Gastroesophageal sphincter (tissue), 3 donors: ENCODE measurements around the gene DCTN2.

Experiments
- EP300 ChIP-seq: sonication (generic); formaldehyde crosslinking; IDR thresholded peaks from one replicate; pipeline ENCODE4 v1.6.1; 2017; ENCODE audit warnings: antibody characterized with exemption, mild to moderate bottlenecking
- POLR2A ChIP-seq, 2 donors: fragments of 450-650 bp; IDR thresholded peaks; one replicate each; pipeline ENCODE4 v1.6.1; 2017; ENCODE audit warnings: antibody characterized with exemption in 2 of 2, mild to moderate bottlenecking in 2 of 2, moderate library complexity in 1 of 2
- POLR2AphosphoS5 ChIP-seq: sonication (generic); formaldehyde crosslinking; IDR thresholded peaks from one replicate; pipeline ENCODE4 v1.6.1; 2017; ENCODE audit warnings: antibody characterized with exemption
- TF ChIP-seq, protein P1 (sequence below), 4 experiments: fragments of 200-600 bp in 2 of 4; fragments of 450-650 bp in 2 of 4; sonication (generic) in 1 of 4; IDR thresholded peaks; one replicate each; pipeline ENCODE4 v1.5.1; 2017 to 2019; ENCODE audit warnings: antibody characterized with exemption in 4 of 4, mild to moderate bottlenecking in 2 of 4, moderate library complexity in 2 of 4

GRCh38 chr12:57560516-57560915, 13.5 kb upstream of the DCTN2 start:
- TF ChIP-seq POLR2A (IDR thresholded peaks at IDR 0.05), result no peak
- TF ChIP-seq, protein P1, sequence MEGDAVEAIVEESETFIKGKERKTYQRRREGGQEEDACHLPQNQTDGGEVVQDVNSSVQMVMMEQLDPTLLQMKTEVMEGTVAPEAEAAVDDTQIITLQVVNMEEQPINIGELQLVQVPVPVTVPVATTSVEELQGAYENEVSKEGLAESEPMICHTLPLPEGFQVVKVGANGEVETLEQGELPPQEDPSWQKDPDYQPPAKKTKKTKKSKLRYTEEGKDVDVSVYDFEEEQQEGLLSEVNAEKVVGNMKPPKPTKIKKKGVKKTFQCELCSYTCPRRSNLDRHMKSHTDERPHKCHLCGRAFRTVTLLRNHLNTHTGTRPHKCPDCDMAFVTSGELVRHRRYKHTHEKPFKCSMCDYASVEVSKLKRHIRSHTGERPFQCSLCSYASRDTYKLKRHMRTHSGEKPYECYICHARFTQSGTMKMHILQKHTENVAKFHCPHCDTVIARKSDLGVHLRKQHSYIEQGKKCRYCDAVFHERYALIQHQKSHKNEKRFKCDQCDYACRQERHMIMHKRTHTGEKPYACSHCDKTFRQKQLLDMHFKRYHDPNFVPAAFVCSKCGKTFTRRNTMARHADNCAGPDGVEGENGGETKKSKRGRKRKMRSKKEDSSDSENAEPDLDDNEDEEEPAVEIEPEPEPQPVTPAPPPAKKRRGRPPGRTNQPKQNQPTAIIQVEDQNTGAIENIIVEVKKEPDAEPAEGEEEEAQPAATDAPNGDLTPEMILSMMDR (IDR thresholded peaks at IDR 0.05), result no peak
- TF ChIP-seq EP300, result no peak
- no peak for TF ChIP-seq POLR2AphosphoS5
